SK-N-SH treated with all-trans-retinoic acid at 6 μM for 48 hours (cell line): Measurements from ENCODE around the gene USP49.

Experiments used
- ARNTL ChIP-seq: fragments of 450-650 bp; formaldehyde crosslinking; IDR thresholded peaks from 2 replicates; pipeline ENCODE4 v1.5.0; 2020; ENCODE audit warnings: low read depth, mild to moderate bottlenecking, moderate library complexity, borderline replicate concordance
- CREB5 ChIP-seq: fragments of 250-450 bp; sonication (Bioruptor Pico); IDR thresholded peaks from 2 replicates; pipeline ENCODE4 v1.5.1; 2020; ENCODE audit warnings: low read depth, mild to moderate bottlenecking, moderate library complexity
- CSDC2 ChIP-seq: fragments of 250-450 bp; sonication (Bioruptor Pico); IDR thresholded peaks from 2 replicates; pipeline ENCODE4 v1.5.0; 2020; ENCODE audit warnings: mild to moderate bottlenecking, moderate library complexity
- PATZ1 ChIP-seq: fragments of 250-450 bp; sonication (Bioruptor Pico); IDR thresholded peaks from 2 replicates; pipeline ENCODE4 v1.8.0; 2020; ENCODE audit warnings: mild to moderate bottlenecking, moderate library complexity, borderline replicate concordance

GRCh38 chr6:41758641-41759035, 136.5 kb downstream of the USP49 start:
- TF ChIP-seq PATZ1 (CRISPR knock-in tag), result no peak
- TF ChIP-seq CREB5 (CRISPR knock-in tag), result no peak
- no peak for TF ChIP-seq CSDC2 (CRISPR knock-in tag)
- TF ChIP-seq ARNTL (CRISPR knock-in tag), result no peak
